ENCODE data around the gene BBC3.

BBC3 gene

DNA sequence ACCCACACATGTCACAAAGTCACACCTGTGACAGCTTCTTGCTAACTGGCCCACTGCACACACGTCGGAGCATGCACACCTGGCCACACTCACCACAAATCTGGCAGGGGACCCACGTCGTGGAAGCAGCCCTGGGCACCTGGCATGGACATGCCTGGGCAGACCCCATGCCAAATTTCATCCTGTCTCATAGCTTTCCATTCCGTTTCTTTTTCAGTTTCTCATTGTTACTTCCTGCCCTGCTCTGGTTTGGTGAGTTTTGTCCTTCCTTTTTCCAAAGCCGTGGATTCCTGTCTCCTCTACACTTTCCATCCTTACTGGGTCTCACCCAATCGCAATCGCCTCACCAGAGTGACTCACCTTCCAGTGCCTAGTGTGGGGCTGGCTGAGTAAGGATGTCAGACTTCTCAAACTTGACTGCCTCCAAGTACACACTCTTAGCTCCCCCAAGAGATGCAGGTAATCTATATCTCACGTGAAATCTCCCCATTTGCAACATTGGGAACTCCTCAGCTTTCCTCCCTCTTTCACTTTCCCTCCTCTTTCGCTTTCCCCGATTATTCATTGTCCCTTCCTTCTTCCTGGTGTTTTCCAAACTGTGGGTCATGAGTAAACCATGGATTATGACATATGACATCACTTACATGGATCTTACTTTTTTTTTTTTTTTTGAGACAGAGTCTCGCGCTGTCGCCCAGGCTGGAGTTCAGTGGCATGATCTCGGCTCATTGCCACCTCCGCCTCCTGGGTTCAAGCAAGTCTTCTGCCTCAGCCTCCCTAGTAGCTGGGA is 1.6 kb upstream of the BBC3 start:
- Histone ChIP-seq H3K27me3 (peaks cover 19% of the 10 kb centered on the region; the same call in 1 of the 2 replicates), H3K27ac (peak overlapping the region; percentile 53; the same call in 1 of the 2 replicates), H3K36me3 (no peaks in the 10 kb centered on the region), H3K9ac (0 out of 2 replicates have a peak overlapping the region, but pooled peaks have one; percentile 40), H3K4me2 (peak overlapping the region; percentile 82), H3K4me1 (peaks cover 55% of the 10 kb centered on the region), H4K20me1 (peaks cover 19% of the 10 kb centered on the region), H3K4me3 (no peak overlapping the region), H3K9me3 (no peaks in the 10 kb centered on the region)
- no peak for TF ChIP-seq Cebpa-rat (IDR thresholded peaks at IDR 0.05)

DNA sequence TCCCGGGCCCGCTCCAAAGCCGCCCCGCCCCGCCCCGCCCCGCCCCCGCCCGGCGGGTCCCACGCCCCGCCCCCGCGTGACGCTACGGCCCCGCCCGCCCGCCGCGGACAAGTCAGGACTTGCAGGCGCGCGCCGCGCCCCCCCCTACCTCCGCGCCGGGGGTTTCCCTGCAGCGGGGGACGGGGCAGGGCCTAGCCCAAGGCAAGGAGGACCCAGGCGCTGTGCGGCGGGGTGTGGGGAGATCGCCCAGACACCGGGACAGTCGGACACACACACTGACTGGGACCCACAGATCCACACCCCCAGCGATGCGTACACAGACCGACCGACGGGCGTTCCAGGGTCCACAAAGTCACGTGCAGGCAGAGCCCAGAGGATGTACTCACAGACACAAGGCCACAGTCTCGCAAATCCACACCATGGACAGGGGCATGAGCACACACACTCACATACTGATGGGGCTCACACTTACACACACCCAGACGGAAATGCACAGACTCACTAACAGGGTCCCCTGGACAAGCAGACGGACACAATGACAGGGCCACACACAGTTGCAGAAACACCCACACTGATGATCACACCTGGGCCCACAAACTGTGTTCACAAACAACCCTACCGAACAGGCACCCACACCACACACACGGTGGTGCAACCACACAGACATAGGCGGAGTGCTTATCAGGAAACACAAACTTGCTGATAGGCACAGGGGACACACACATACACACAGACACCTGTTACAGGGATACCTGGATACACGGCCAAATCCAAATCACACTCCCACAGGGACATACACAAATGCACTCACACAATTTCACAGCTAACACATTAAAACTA is 436 bp upstream of the BBC3 start:
- peak overlapping the region; percentile 99 for H3K4me2 ChIP-seq
- no peaks in the 10 kb centered on the region for H3K36me3 ChIP-seq
- peak overlapping the region; percentile 86 for H3K4me3 ChIP-seq
- peaks cover 19% of the 10 kb centered on the region; the same call in 1 of the 2 replicates for H3K27me3 ChIP-seq
- H3K9me3 ChIP-seq: no peaks in the 10 kb centered on the region
- peak overlapping the region; percentile 68 for H3K9ac ChIP-seq
- H3K27ac ChIP-seq: peak overlapping the region; percentile 74
- no peak for TF ChIP-seq Cebpa-rat (IDR thresholded peaks at IDR 0.05)
- H3K4me1 ChIP-seq: peaks cover 57% of the 10 kb centered on the region
- peaks cover 23% of the 10 kb centered on the region for H4K20me1 ChIP-seq

GRCh38 chr19:47230054-47230920 is 712 bp downstream of the BBC3 start:
- peak overlapping the region; percentile 83 for H3K27ac ChIP-seq

DNA sequence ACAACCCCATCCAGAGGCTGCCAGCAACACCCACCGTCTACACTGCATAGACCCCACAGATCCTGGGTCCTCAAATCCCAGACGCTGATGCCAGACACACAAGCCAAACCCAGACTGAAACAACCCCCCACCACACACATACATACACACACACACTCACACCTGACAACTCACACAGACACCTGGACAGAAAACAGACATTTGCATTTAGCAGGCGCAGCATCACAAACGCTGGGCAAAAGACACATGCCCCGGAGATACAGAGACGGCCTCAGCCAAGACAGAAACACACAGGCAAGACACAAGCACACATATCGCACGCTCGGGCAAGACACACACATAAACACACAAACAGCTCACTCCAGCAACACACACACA is 1.3 kb downstream of the BBC3 start:
- peak overlapping the region; percentile 99 for H3K4me2 ChIP-seq
- peaks cover 65% of the 10 kb centered on the region for H3K4me1 ChIP-seq
- peak overlapping the region; percentile 86 for H3K4me3 ChIP-seq
- peaks cover 23% of the 10 kb centered on the region for H4K20me1 ChIP-seq
- no peak for TF ChIP-seq Cebpa-rat (IDR thresholded peaks at IDR 0.05)
- no peaks in the 10 kb centered on the region for H3K9me3 ChIP-seq
- peak overlapping the region; percentile 88 for H3K9ac ChIP-seq
- peak overlapping the region; percentile 83; the same call in 1 of the 2 replicates for H3K27ac ChIP-seq
- H3K36me3 ChIP-seq: no peaks in the 10 kb centered on the region
- peaks cover 19% of the 10 kb centered on the region; the same call in 1 of the 2 replicates for H3K27me3 ChIP-seq

More at GRCh38 chr19:47230054-47230920, 712 bp downstream of the BBC3 start:
- Histone ChIP-seq H3K9ac (peak overlapping the region; percentile 88), H3K9me3 (no peaks in the 10 kb centered on the region), H3K4me1 (peaks cover 59% of the 10 kb centered on the region), H3K4me2 (peak overlapping the region; percentile 99), H3K36me3 (no peaks in the 10 kb centered on the region), H3K4me3 (peak overlapping the region; percentile 86), H4K20me1 (peaks cover 23% of the 10 kb centered on the region), H3K27me3 (peaks cover 19% of the 10 kb centered on the region; the same call in 1 of the 2 replicates)
- TF ChIP-seq Cebpa-rat (IDR thresholded peaks at IDR 0.05): no peak

- H3K27me3 ChIP-seq: peaks cover 19% of the 10 kb centered on the region; the same call in 1 of the 2 replicates
- H3K4me2 ChIP-seq: peak overlapping the region; percentile 99
- H3K4me3 ChIP-seq: peak overlapping the region; percentile 86
- peaks cover 65% of the 10 kb centered on the region for H3K4me1 ChIP-seq
- no peak for TF ChIP-seq Cebpa-rat (IDR thresholded peaks at IDR 0.05)
- peaks cover 23% of the 10 kb centered on the region for H4K20me1 ChIP-seq
- H3K9me3 ChIP-seq: no peaks in the 10 kb centered on the region
- 0 out of 2 replicates have a peak, but pooled peaks cover under 1% of the 10 kb centered on the region for H3K36me3 ChIP-seq
- peak overlapping the region; percentile 97 for H3K27ac ChIP-seq
- H3K9ac ChIP-seq: peak overlapping the region; percentile 88
Observed at GRCh38 chr19:47228937-47229675, 1.9 kb downstream of the BBC3 start.

GRCh38 chr19:47228168-47228936 is 2.6 kb downstream of the BBC3 start:
- peak overlapping the region; percentile 88 for H3K9ac ChIP-seq

GRCh38 chr19:47227352-47228167 is 3.4 kb downstream of the BBC3 start:
- Histone ChIP-seq H3K36me3 (peaks cover 8% of the 10 kb centered on the region; the same call in 1 of the 2 replicates), H3K9ac (peak overlapping the region; percentile 88), H3K27me3 (peaks cover 19% of the 10 kb centered on the region; the same call in 1 of the 2 replicates), H3K9me3 (no peaks in the 10 kb centered on the region), H3K4me1 (peaks cover 61% of the 10 kb centered on the region), H4K20me1 (peaks cover 24% of the 10 kb centered on the region), H3K4me3 (peak overlapping the region; percentile 86), H3K4me2 (peak overlapping the region; percentile 99), H3K27ac (peak overlapping the region; percentile 97)
- TF ChIP-seq Cebpa-rat (IDR thresholded peaks at IDR 0.05): no peak

More at GRCh38 chr19:47228168-47228936, 2.6 kb downstream of the BBC3 start:
- Histone ChIP-seq H3K4me2 (peak overlapping the region; percentile 99), H3K27ac (peak overlapping the region; percentile 97), H3K36me3 (peaks cover 8% of the 10 kb centered on the region; the same call in 1 of the 2 replicates), H3K4me1 (peaks cover 65% of the 10 kb centered on the region), H3K27me3 (peaks cover 19% of the 10 kb centered on the region; the same call in 1 of the 2 replicates), H3K4me3 (peak overlapping the region; percentile 86), H3K9me3 (no peaks in the 10 kb centered on the region), H4K20me1 (peaks cover 23% of the 10 kb centered on the region)
- no peak for TF ChIP-seq Cebpa-rat (IDR thresholded peaks at IDR 0.05)
